B cell (primary cell): Measurements from ENCODE around the gene RREB1.

ENCODE experiments used
- EZH2 ChIP-seq: IDR thresholded peaks from 2 replicates; pipeline ENCODE4 v1.6.1; 2012; ENCODE audit warnings: borderline replicate concordance, low read depth, mild to moderate bottlenecking, moderate library complexity, low read length; ENCODE audit not compliant: insufficient read depth, poor library complexity, severe bottlenecking
- TF ChIP-seq, protein P1 (sequence below): fragments of 200-600 bp; IDR thresholded peaks from one replicate; pipeline ENCODE4 v1.8.0; 2022; ENCODE audit warnings: antibody characterized with exemption, mild to moderate bottlenecking

DNA sequence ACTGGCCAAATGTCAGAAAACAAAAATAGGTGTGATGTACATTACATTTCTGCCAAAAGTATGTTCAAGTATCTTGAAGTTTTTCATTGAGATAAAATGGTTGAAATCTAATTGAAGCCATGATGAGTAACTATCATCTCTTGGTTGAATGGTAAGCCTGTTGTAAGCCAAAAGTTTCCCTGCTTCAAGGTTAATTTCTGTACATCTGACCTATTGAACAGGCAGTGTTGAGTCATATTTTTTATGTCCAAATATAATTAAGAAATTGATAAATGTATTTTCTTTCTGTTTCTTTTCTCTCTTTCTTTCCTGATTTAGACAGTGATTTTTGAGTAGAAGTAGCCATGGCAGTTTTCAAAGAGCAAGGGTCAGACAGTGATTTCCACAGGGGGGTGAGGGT is 4.4 kb downstream of the RREB1 start:
- TF ChIP-seq, protein P1, sequence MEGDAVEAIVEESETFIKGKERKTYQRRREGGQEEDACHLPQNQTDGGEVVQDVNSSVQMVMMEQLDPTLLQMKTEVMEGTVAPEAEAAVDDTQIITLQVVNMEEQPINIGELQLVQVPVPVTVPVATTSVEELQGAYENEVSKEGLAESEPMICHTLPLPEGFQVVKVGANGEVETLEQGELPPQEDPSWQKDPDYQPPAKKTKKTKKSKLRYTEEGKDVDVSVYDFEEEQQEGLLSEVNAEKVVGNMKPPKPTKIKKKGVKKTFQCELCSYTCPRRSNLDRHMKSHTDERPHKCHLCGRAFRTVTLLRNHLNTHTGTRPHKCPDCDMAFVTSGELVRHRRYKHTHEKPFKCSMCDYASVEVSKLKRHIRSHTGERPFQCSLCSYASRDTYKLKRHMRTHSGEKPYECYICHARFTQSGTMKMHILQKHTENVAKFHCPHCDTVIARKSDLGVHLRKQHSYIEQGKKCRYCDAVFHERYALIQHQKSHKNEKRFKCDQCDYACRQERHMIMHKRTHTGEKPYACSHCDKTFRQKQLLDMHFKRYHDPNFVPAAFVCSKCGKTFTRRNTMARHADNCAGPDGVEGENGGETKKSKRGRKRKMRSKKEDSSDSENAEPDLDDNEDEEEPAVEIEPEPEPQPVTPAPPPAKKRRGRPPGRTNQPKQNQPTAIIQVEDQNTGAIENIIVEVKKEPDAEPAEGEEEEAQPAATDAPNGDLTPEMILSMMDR: no peak
- TF ChIP-seq EZH2: no peak
